ENCODE measurements around the gene WNT11. TPM values are rescaled to one million over a fixed set of nuclear protein-coding genes. Genes with fewer than 3 reads are reported as not detected.

WNT11 gene
- total RNA-seq, 1 donor: 0.36 TPM

DNA sequence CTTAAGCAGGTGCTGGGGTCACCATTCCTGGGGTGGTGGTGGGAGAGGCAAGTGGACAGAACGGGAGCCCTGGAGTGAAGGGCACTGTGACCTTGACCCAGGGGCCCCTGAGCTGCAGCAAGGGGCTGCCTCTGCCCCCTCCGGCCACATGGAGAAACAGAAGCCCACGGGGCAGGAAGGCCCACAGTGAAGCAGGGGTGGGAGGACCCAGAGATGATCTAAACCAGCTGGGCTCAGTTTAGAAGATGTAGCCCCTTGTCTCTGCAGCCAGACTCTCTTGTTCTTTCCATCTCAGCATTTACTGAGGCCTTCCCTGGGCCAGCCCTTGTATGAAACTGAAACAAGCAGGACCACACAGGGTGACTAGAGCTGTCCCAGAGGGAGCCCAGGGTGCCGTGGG lies 30.5 kb downstream of the WNT11 start:
- Histone ChIP-seq H3K4me1 (ENCODE audit: insufficient read depth, low read length) (no peaks in the 10 kb centered on the region), H2AFZ (ENCODE audit: low read length) (no peak overlapping the region), H3K4me3 (ENCODE audit: insufficient read depth, low read length) (no peak overlapping the region), H4K20me1 (ENCODE audit: insufficient read depth, low read length) (no peaks in the 10 kb centered on the region), H3K36me3 (ENCODE audit: insufficient read depth, low read length) (no peaks in the 10 kb centered on the region), H3K27me3 (ENCODE audit: insufficient read depth, low read length) (peaks cover 7% of the 10 kb centered on the region), H3K79me2 (ENCODE audit: insufficient read depth, low read length) (no peaks in the 10 kb centered on the region), H3K9me3 (ENCODE audit: low read depth, low read length) (no peaks in the 10 kb centered on the region), H3K27ac (ENCODE audit: low read depth, low read length) (no peak overlapping the region), H3K4me2 (ENCODE audit: insufficient read depth, low read length) (no peak overlapping the region)
- no peak for DNase-seq (ENCODE audit: insufficient read length, low spot score, missing footprints)
- TF ChIP-seq, protein P1, sequence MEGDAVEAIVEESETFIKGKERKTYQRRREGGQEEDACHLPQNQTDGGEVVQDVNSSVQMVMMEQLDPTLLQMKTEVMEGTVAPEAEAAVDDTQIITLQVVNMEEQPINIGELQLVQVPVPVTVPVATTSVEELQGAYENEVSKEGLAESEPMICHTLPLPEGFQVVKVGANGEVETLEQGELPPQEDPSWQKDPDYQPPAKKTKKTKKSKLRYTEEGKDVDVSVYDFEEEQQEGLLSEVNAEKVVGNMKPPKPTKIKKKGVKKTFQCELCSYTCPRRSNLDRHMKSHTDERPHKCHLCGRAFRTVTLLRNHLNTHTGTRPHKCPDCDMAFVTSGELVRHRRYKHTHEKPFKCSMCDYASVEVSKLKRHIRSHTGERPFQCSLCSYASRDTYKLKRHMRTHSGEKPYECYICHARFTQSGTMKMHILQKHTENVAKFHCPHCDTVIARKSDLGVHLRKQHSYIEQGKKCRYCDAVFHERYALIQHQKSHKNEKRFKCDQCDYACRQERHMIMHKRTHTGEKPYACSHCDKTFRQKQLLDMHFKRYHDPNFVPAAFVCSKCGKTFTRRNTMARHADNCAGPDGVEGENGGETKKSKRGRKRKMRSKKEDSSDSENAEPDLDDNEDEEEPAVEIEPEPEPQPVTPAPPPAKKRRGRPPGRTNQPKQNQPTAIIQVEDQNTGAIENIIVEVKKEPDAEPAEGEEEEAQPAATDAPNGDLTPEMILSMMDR (IDR thresholded peaks at IDR 0.05; ENCODE audit: extremely low read depth, low read depth, low read length): no peak

DNA sequence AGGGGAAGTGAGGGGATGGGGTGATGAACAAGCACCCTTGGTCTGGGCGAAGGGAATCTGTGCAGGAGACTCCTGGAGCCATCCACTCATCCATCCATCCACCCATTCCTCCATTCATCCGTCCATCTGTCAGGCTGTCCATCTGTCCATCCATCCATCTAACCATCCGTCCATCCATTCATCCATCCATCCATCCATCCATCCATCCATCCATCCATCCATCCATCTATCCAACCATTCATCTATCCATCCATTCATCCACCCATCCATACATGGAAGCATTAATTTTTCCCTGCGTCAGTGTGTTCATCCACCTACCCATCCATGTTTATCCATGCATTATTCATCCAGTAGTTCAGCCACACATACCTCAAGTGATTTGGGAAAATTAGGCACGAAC lies 32.0 kb downstream of the WNT11 start:
- no peaks in the 10 kb centered on the region for H3K36me3 ChIP-seq (ENCODE audit: insufficient read depth, low read length)
- no peaks in the 10 kb centered on the region for H3K79me2 ChIP-seq (ENCODE audit: insufficient read depth, low read length)
- H4K20me1 ChIP-seq (ENCODE audit: insufficient read depth, low read length): no peaks in the 10 kb centered on the region
- H3K4me2 ChIP-seq (ENCODE audit: insufficient read depth, low read length): no peak overlapping the region
- H2AFZ ChIP-seq (ENCODE audit: low read length): no peak overlapping the region
- H3K27ac ChIP-seq (ENCODE audit: low read depth, low read length): no peak overlapping the region
- no peaks in the 10 kb centered on the region for H3K9me3 ChIP-seq (ENCODE audit: low read depth, low read length)
- H3K4me1 ChIP-seq (ENCODE audit: insufficient read depth, low read length): no peaks in the 10 kb centered on the region
- H3K27me3 ChIP-seq (ENCODE audit: insufficient read depth, low read length): peaks cover 9% of the 10 kb centered on the region
- no peak overlapping the region for H3K4me3 ChIP-seq (ENCODE audit: insufficient read depth, low read length)
- TF ChIP-seq, protein P1 (IDR thresholded peaks at IDR 0.05; ENCODE audit: extremely low read depth, low read depth, low read length): no peak
- DNase-seq (ENCODE audit: insufficient read length, low spot score, missing footprints): no peak

DNA sequence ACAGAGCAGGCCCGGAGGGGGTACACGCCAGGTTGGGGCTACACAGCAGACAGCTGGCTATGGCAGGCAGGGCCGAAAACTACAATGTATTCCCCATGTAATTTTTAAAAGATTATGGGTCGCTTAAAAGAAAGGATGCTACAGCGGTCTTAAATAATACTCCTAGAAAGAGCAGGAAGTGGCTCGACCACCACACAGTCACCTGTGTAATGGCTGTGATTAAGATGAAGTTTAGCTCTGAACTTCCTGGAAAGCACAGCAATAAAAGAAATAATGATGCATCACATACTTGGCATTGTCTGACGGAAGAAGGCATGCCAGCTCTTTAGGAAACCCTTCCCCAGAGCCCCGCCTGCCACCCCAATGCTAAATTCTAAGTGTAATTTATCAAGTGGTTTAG lies 32.6 kb downstream of the WNT11 start:
- no peak for DNase-seq (ENCODE audit: insufficient read length, low spot score, missing footprints)

DNA sequence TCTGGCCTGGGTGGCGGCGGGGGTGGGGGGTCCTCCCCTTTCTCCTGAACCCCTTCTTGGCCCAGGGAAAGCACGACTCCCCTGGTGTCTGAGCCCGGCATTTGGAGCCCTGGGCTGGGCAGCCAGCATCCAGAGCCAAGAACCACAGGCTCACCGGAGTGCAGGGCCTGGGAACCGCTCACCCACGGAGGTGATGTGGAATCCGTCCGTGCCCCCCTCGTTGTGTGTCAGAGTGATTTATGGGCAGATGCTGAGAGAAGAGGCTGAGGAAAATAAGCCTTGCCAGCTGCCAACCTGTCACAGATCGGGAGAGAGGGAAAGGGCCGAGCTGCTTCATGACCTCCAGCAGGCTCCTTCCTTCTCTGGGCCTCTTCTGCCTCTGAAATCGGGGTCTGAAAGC lies 33.7 kb downstream of the WNT11 start:
- Histone ChIP-seq H4K20me1 (ENCODE audit: insufficient read depth, low read length) (no peaks in the 10 kb centered on the region), H3K27me3 (ENCODE audit: insufficient read depth, low read length) (peaks cover 15% of the 10 kb centered on the region), H3K4me1 (ENCODE audit: insufficient read depth, low read length) (no peaks in the 10 kb centered on the region), H3K4me2 (ENCODE audit: insufficient read depth, low read length) (no peak overlapping the region), H3K27ac (ENCODE audit: low read depth, low read length) (no peak overlapping the region), H2AFZ (ENCODE audit: low read length) (no peak overlapping the region), H3K36me3 (ENCODE audit: insufficient read depth, low read length) (no peaks in the 10 kb centered on the region), H3K9me3 (ENCODE audit: low read depth, low read length) (no peaks in the 10 kb centered on the region), H3K4me3 (ENCODE audit: insufficient read depth, low read length) (no peak overlapping the region), H3K79me2 (ENCODE audit: insufficient read depth, low read length) (no peaks in the 10 kb centered on the region)
- TF ChIP-seq, protein P1 (IDR thresholded peaks at IDR 0.05; ENCODE audit: extremely low read depth, low read depth, low read length): no peak
- no peak for DNase-seq (ENCODE audit: insufficient read length, low spot score, missing footprints)

More for the DNA sequence above, 32.6 kb downstream of the WNT11 start:
- no peak overlapping the region for H3K27ac ChIP-seq (ENCODE audit: low read depth, low read length)
- H3K27me3 ChIP-seq (ENCODE audit: insufficient read depth, low read length): peaks cover 14% of the 10 kb centered on the region
- no peaks in the 10 kb centered on the region for H3K9me3 ChIP-seq (ENCODE audit: low read depth, low read length)
- TF ChIP-seq, protein P1 (IDR thresholded peaks at IDR 0.05; ENCODE audit: extremely low read depth, low read depth, low read length): no peak
- no peaks in the 10 kb centered on the region for H4K20me1 ChIP-seq (ENCODE audit: insufficient read depth, low read length)
- no peaks in the 10 kb centered on the region for H3K36me3 ChIP-seq (ENCODE audit: insufficient read depth, low read length)
- no peak overlapping the region for H3K4me2 ChIP-seq (ENCODE audit: insufficient read depth, low read length)
- no peaks in the 10 kb centered on the region for H3K4me1 ChIP-seq (ENCODE audit: insufficient read depth, low read length)
- H3K79me2 ChIP-seq (ENCODE audit: insufficient read depth, low read length): no peaks in the 10 kb centered on the region
- H3K4me3 ChIP-seq (ENCODE audit: insufficient read depth, low read length): no peak overlapping the region
- no peak overlapping the region for H2AFZ ChIP-seq (ENCODE audit: low read length)

All from osteoblast (primary cell).